ENCODE results near the gene DSCAML1.

DNA sequence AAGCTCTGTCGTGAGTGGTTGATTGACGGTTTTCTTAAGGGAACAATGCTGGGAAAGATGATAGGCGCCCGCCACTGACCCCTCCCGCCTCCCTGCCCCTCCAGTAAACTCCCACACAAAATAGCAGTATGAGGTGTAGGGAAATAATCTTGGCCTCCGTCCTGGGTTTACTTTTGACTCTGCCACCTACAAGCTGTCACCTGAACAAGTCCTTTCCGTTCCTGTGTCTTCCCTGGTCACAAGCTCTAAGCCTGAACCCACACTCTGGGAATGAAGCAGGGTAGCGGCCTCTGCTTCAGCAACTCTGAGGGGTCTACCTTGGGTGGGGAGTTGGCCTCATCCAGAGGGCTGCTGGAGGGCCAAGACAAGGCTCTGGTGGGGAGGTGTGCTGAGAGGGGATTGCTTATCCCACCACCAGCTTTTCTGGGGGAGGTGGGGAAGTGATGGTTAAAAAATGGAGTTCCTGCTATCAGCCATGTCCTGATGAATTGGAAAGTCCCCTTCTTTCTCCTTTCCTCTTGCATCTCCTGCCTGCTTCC is 381.6 kb downstream of the DSCAML1 start:
- TF ChIP-seq ZFP36 (IDR thresholded peaks at IDR 0.05; ENCODE audit: low read depth, low read length, partially characterized antibody), result no peak
- TF ChIP-seq, protein P1, sequence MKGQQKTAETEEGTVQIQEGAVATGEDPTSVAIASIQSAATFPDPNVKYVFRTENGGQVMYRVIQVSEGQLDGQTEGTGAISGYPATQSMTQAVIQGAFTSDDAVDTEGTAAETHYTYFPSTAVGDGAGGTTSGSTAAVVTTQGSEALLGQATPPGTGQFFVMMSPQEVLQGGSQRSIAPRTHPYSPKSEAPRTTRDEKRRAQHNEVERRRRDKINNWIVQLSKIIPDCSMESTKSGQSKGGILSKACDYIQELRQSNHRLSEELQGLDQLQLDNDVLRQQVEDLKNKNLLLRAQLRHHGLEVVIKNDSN (CRISPR knock-in tag; IDR thresholded peaks at IDR 0.05), result no peak
- no peak for TF ChIP-seq EZH2 (IDR thresholded peaks at IDR 0.05; ENCODE audit: borderline replicate concordance, low read depth, low read length)
- no peak for TF ChIP-seq POLR2AphosphoS2 (IDR thresholded peaks at IDR 0.05; ENCODE audit: low read length)
- TF ChIP-seq, protein P2, sequence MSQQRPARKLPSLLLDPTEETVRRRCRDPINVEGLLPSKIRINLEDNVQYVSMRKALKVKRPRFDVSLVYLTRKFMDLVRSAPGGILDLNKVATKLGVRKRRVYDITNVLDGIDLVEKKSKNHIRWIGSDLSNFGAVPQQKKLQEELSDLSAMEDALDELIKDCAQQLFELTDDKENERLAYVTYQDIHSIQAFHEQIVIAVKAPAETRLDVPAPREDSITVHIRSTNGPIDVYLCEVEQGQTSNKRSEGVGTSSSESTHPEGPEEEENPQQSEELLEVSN (IDR thresholded peaks at IDR 0.05; ENCODE audit: borderline replicate concordance in 1 of 2, extremely low read depth in 1 of 2, insufficient read depth in 1 of 2, insufficient read length in 1 of 2, low read depth in 1 of 2, low read length in 1 of 2, poor library complexity in 1 of 2, severe bottlenecking in 1 of 2), result no peak
- no peak for TF ChIP-seq ZFX (CRISPR knock-in tag; IDR thresholded peaks at IDR 0.05)

Measured in K562 (cell line).